ENCODE measurements around the gene PAX7.

DNA sequence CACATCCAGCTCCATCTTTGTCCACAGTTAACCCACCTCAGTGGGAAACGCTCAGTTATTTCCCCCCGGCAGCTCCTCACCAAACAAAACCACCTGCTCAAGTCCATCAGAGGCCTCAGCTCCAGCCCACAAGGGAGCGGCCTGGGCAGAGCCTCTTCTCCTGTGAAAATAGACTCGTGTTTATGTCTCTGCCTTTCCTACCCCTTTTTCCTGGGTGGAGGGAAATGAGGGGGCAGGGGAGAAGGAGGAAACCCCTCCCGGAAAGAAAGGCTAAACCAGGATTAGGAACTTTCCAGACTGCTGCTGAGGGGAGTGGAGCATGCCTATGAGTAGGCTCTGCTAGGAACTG, 81.6 kb downstream of the PAX7 start:
- TF ChIP-seq TAF1 (IDR thresholded peaks at IDR 0.05; ENCODE audit: low read depth) (no peak), MAX (IDR thresholded peaks at IDR 0.05) (no peak), REST (IDR thresholded peaks at IDR 0.05; ENCODE audit: low read depth) (no peak), EP300 (IDR thresholded peaks at IDR 0.05; ENCODE audit: borderline replicate concordance) (no peak), EGR1 (IDR thresholded peaks at IDR 0.05) (no peak), YY1 (IDR thresholded peaks at IDR 0.05; ENCODE audit: low read depth) (no peak), RAD21 (IDR thresholded peaks at IDR 0.05; ENCODE audit: low read depth) (no peak), CEBPB (IDR thresholded peaks at IDR 0.05) (no peak), CREB1 (IDR thresholded peaks at IDR 0.05; ENCODE audit: low read depth) (no peak), ZBTB7A (IDR thresholded peaks at IDR 0.05; ENCODE audit: low read depth) (no peak)
- TF ChIP-seq, protein P1, sequence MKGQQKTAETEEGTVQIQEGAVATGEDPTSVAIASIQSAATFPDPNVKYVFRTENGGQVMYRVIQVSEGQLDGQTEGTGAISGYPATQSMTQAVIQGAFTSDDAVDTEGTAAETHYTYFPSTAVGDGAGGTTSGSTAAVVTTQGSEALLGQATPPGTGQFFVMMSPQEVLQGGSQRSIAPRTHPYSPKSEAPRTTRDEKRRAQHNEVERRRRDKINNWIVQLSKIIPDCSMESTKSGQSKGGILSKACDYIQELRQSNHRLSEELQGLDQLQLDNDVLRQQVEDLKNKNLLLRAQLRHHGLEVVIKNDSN (IDR thresholded peaks at IDR 0.05) = no peak
